ENCODE results near the gene ERCC1. TPM values are rescaled to one million over a fixed set of nuclear protein-coding genes. Genes with fewer than 3 reads are reported as not detected.

Gene ERCC1
- total and polyA plus RNA-seq, 2 of the 13 experiments (the other 11 are each of a cell fraction or from before 2014, with no cell fraction given): 40.0 to 66.4 TPM

GRCh38 chr19:45455707-45456499 lies 32.2 kb upstream of the ERCC1 start (continued):
- TF ChIP-seq ZFP91 (CRISPR knock-in tag; IDR thresholded peaks at IDR 0.05; ENCODE audit: borderline replicate concordance) (peak; percentile 72; the same call in 1 of the 2 replicates), ZNF704 (CRISPR knock-in tag; IDR thresholded peaks at IDR 0.05; ENCODE audit: borderline replicate concordance) (no peak), ZNF777 (CRISPR knock-in tag; IDR thresholded peaks at IDR 0.05) (0 out of 2 replicates have a peak, but pooled peaks have one; percentile 30), SRF (IDR thresholded peaks at IDR 0.05; ENCODE audit: low read depth, low read length) (no peak), ZNF839 (CRISPR knock-in tag; IDR thresholded peaks at IDR 0.05; ENCODE audit: borderline replicate concordance) (peak; percentile 62; the same call in 1 of the 2 replicates), JUNB (CRISPR knock-in tag; IDR thresholded peaks at IDR 0.05; ENCODE audit: borderline replicate concordance) (peak; percentile 87; the same call in 1 of the 2 replicates), ZBTB21 (CRISPR knock-in tag; IDR thresholded peaks at IDR 0.05) (no peak), MTA1 (CRISPR knock-in tag; IDR thresholded peaks at IDR 0.05; ENCODE audit: borderline replicate concordance) (peak; percentile 83; the same call in 1 of the 2 replicates), SOX6 (IDR thresholded peaks at IDR 0.05) (no peak), SOX6 (CRISPR knock-in tag; IDR thresholded peaks at IDR 0.05) (peak; percentile 79), SIX1 (CRISPR knock-in tag; IDR thresholded peaks at IDR 0.05; ENCODE audit: borderline replicate concordance) (no peak), DNMT3B (CRISPR knock-in tag; conservative IDR thresholded peaks at IDR 0.05) (0 out of 2 replicates have a peak, but pooled peaks have one; percentile 27), HDAC1 (CRISPR knock-in tag; IDR thresholded peaks at IDR 0.05) (peak; percentile 79), RNF2 (conservative IDR thresholded peaks at IDR 0.05; ENCODE audit: low read depth) (no peak; the same call in 1 of the 2 replicates), ZNF468 (CRISPR knock-in tag; IDR thresholded peaks at IDR 0.05) (no peak), RFX5 (IDR thresholded peaks at IDR 0.05; ENCODE audit: low read depth, low read length) (peak; percentile 34; the same call in 1 of the 2 replicates), ZNF557 (CRISPR knock-in tag; IDR thresholded peaks at IDR 0.05) (peak; percentile 48; the same call in 1 of the 2 replicates), ZFX (CRISPR knock-in tag; IDR thresholded peaks at IDR 0.05; ENCODE audit: low read depth) (peak; percentile 50), SMAD3 (CRISPR knock-in tag; IDR thresholded peaks at IDR 0.05) (peak; percentile 4; the same call in 1 of the 2 replicates)
- TF ChIP-seq, protein P1, sequence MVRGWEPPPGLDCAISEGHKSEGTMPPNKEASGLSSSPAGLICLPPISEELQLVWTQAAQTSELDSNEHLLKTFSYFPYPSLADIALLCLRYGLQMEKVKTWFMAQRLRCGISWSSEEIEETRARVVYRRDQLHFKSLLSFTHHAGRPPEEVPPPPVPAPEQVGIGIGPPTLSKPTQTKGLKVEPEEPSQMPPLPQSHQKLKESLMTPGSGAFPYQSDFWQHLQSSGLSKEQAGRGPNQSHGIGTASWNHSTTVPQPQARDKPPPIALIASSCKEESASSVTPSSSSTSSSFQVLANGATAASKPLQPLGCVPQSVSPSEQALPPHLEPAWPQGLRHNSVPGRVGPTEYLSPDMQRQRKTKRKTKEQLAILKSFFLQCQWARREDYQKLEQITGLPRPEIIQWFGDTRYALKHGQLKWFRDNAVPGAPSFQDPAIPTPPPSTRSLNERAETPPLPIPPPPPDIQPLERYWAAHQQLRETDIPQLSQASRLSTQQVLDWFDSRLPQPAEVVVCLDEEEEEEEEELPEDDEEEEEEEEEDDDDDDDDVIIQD (CRISPR knock-in tag; IDR thresholded peaks at IDR 0.05; ENCODE audit: low read depth): 0 out of 2 replicates have a peak, but pooled peaks have one; percentile 19
- TF ChIP-seq, protein P2, sequence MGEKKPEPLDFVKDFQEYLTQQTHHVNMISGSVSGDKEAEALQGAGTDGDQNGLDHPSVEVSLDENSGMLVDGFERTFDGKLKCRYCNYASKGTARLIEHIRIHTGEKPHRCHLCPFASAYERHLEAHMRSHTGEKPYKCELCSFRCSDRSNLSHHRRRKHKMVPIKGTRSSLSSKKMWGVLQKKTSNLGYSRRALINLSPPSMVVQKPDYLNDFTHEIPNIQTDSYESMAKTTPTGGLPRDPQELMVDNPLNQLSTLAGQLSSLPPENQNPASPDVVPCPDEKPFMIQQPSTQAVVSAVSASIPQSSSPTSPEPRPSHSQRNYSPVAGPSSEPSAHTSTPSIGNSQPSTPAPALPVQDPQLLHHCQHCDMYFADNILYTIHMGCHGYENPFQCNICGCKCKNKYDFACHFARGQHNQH (CRISPR knock-in tag; IDR thresholded peaks at IDR 0.05): peak; percentile 100
- TF ChIP-seq, protein P3, sequence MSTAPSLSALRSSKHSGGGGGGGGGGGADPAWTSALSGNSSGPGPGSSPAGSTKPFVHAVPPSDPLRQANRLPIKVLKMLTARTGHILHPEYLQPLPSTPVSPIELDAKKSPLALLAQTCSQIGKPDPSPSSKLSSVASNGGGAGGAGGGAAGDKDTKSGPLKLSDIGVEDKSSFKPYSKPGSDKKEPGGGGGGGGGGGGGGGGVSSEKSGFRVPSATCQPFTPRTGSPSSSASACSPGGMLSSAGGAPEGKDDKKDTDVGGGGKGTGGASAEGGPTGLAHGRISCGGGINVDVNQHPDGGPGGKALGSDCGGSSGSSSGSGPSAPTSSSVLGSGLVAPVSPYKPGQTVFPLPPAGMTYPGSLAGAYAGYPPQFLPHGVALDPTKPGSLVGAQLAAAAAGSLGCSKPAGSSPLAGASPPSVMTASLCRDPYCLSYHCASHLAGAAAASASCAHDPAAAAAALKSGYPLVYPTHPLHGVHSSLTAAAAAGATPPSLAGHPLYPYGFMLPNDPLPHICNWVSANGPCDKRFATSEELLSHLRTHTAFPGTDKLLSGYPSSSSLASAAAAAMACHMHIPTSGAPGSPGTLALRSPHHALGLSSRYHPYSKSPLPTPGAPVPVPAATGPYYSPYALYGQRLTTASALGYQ (CRISPR knock-in tag; IDR thresholded peaks at IDR 0.05): peak; percentile 74; the same call in 1 of the 2 replicates
